ENCODE data around the gene PDGFB.
A peak's percentile ranks its signal among the peaks of the same experiment; 100 is the strongest.

The PDGFB gene

DNA sequence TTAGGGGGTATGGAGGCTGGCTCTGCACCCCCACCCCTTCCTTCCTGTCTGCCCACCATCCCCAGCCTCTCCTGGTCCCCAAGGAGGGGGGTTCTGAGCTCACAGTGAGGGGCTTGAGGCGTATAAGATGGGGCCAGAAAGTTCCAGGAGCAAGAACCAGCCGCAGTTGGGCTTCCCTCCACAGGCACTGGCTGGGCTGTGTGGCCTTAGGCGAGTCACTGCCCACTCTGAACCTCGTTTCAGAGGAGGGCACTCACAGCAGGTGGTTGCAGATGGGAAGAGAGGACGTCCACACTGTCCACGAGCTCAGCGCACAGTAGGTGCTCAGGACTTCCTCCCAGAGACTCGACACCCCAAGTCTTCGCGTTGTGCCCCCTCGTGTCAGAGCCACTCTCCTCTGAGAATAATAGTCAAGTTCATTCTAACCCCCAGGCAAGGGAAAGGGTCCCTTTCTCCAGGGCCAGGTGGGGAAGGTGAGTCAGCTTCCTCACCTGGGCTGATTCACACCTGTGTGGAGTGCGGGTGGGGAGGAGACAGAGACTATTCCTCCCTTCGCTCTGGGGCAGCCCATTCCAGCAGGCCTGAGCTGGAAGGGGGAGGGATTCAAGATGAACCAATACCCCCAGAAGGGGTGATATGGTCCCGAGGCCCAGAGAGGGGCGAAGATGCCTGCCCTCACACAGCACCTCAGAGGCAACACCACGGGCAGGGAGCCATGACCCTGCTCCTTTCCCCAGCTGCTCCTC lies 45.4 kb upstream of the PDGFB start:
- no peaks in the 10 kb centered on the region for H3K36me3 ChIP-seq (ENCODE audit: insufficient read depth, insufficient read length, low read length)
- no peak for DNase-seq (ENCODE audit: low read depth, low spot score)
- TF ChIP-seq YY1 (IDR thresholded peaks at IDR 0.05; ENCODE audit: insufficient read depth, insufficient read length) (no peak), ZNF274 (IDR thresholded peaks at IDR 0.05; ENCODE audit: low read depth, low read length) (no peak), SUZ12 (IDR thresholded peaks at IDR 0.05; ENCODE audit: extremely low read depth, insufficient read depth, insufficient read length) (no peak)
- peak overlapping the region; percentile 21 for H3K9ac ChIP-seq (ENCODE audit: insufficient read length, low read depth)
- H3K4me3 ChIP-seq (ENCODE audit: insufficient read length, low read depth), result no peak overlapping the region
- H3K9me3 ChIP-seq (ENCODE audit: insufficient read depth, low read length), result no peaks in the 10 kb centered on the region
- H3K27me3 ChIP-seq (ENCODE audit: insufficient read depth, insufficient read length), result no peaks in the 10 kb centered on the region
- peaks cover 19% of the 10 kb centered on the region for H3K4me1 ChIP-seq (ENCODE audit: insufficient read depth, insufficient read length)

DNA sequence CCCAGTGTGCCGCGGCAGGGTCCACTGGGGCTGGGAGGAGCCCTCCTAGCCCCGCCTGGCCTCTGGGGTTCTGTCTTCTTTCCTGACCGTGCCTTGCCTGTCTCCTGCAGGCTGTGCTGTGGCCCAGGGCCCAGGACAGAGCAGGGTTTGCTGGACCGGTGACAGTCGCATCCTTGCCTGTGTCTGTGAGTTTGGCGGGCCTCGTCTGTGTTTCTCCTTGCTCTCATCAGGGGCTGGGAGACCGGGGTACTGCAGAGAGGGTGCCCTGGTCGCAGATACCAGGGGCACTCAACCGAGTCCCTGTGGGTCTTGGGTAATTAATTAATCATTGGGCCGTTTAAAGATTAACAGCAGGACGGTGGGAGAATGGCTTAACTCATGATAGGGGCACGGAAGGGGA lies 44.8 kb upstream of the PDGFB start:
- Histone ChIP-seq H3K27me3 (ENCODE audit: insufficient read depth, insufficient read length) (no peaks in the 10 kb centered on the region), H3K36me3 (ENCODE audit: insufficient read depth, insufficient read length, low read length) (no peaks in the 10 kb centered on the region), H3K4me3 (ENCODE audit: insufficient read length, low read depth) (no peak overlapping the region), H3K9me3 (ENCODE audit: insufficient read depth, low read length) (peaks cover 4% of the 10 kb centered on the region; the same call in 1 of the 2 replicates), H3K4me1 (ENCODE audit: insufficient read depth, insufficient read length) (peaks cover 16% of the 10 kb centered on the region), H3K9ac (ENCODE audit: insufficient read length, low read depth) (peak overlapping the region; percentile 21)
- TF ChIP-seq ZNF274 (IDR thresholded peaks at IDR 0.05; ENCODE audit: low read depth, low read length) (no peak), SUZ12 (IDR thresholded peaks at IDR 0.05; ENCODE audit: extremely low read depth, insufficient read depth, insufficient read length) (no peak), YY1 (IDR thresholded peaks at IDR 0.05; ENCODE audit: insufficient read depth, insufficient read length) (no peak)
- DNase-seq (ENCODE audit: low read depth, low spot score), result no peak

DNA sequence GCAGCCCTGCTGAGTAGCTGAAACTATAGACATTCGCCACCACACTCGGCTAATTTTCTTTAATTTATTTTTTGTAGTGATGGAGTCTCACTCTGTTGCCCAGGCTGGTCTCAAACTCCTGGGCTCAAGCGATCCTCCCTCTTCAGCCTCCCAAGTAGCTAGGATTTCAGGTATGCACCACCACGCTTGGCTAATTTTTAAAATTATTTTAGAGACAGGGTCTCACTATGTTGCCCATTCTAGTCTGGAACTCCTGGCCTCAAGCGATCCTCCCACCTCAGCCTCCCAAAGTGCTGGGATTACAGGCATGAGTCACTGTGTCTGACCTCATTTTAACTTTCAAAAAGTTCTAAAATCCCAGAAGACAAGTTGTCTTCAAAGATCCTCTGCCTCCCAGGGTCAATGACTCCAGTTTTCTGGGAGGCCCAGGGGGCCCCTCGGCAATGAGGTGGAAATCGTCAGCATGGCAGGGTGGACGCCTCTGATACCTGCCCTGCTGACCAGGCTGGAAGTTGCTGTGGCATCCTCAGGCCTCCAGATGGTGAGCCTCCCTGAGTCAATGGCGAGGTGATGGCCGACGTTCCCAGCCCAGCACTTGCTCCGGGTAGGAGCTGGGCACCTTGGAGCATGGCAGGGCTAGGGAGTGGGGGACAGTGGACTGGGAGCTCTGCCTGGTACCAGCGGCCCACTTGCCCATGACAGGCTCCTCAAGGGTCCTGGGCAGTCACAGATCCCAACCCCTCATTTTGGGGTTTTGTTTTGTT lies 43.5 kb upstream of the PDGFB start:
- no peaks in the 10 kb centered on the region for H3K27me3 ChIP-seq (ENCODE audit: insufficient read depth, insufficient read length)
- H3K4me1 ChIP-seq (ENCODE audit: insufficient read depth, insufficient read length), result peaks cover 19% of the 10 kb centered on the region
- H3K9ac ChIP-seq (ENCODE audit: insufficient read length, low read depth), result no peak overlapping the region
- H3K4me3 ChIP-seq (ENCODE audit: insufficient read length, low read depth), result no peak overlapping the region
- DNase-seq (ENCODE audit: low read depth, low spot score), result no peak
- TF ChIP-seq SUZ12 (IDR thresholded peaks at IDR 0.05; ENCODE audit: extremely low read depth, insufficient read depth, insufficient read length) (no peak), YY1 (IDR thresholded peaks at IDR 0.05; ENCODE audit: insufficient read depth, insufficient read length) (no peak), ZNF274 (IDR thresholded peaks at IDR 0.05; ENCODE audit: low read depth, low read length) (no peak)
- H3K9me3 ChIP-seq (ENCODE audit: insufficient read depth, low read length), result peaks cover 4% of the 10 kb centered on the region; the same call in 1 of the 2 replicates
- no peaks in the 10 kb centered on the region for H3K36me3 ChIP-seq (ENCODE audit: insufficient read depth, insufficient read length, low read length)

DNA sequence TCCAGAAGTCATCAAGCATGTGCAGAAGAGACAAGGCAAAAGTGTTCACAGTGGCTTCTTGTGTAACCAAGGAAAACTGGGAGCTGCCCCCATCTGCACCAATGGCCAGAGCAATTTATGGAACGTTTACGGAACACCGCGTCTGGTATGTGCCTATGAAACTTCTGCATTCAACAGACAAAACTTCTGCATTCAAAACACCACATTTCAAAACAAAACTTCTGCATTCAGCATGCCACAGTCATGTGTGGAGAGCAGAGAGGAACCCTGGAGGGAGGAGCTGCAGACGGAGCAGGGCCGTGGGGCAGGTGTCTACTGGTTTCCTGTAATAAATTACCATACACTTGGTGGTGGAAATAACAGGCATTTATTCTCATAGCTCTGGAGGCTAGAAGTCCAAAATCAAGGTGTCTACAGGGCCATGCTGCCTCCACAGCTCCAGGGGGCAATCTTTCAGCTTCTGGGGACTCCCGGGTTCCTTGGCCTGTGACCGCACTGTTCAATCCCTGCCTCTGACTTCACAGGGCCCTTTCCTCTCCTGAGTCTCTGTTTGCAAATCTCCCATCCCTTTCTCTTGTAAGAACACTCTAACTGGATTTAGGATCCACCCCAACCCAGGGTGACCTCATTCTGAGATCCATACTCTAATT lies 42.4 kb upstream of the PDGFB start:
- Histone ChIP-seq H3K9ac (ENCODE audit: insufficient read length, low read depth) (no peak overlapping the region), H3K4me1 (ENCODE audit: insufficient read depth, insufficient read length) (peaks cover 26% of the 10 kb centered on the region), H3K36me3 (ENCODE audit: insufficient read depth, insufficient read length, low read length) (no peaks in the 10 kb centered on the region), H3K9me3 (ENCODE audit: insufficient read depth, low read length) (peaks cover 4% of the 10 kb centered on the region; the same call in 1 of the 2 replicates), H3K27me3 (ENCODE audit: insufficient read depth, insufficient read length) (no peaks in the 10 kb centered on the region), H3K4me3 (ENCODE audit: insufficient read length, low read depth) (no peak overlapping the region)
- no peak for TF ChIP-seq SUZ12 (IDR thresholded peaks at IDR 0.05; ENCODE audit: extremely low read depth, insufficient read depth, insufficient read length)
- TF ChIP-seq ZNF274 (IDR thresholded peaks at IDR 0.05; ENCODE audit: low read depth, low read length), result no peak
- TF ChIP-seq YY1 (IDR thresholded peaks at IDR 0.05; ENCODE audit: insufficient read depth, insufficient read length), result no peak
- DNase-seq (ENCODE audit: low read depth, low spot score), result no peak

DNA sequence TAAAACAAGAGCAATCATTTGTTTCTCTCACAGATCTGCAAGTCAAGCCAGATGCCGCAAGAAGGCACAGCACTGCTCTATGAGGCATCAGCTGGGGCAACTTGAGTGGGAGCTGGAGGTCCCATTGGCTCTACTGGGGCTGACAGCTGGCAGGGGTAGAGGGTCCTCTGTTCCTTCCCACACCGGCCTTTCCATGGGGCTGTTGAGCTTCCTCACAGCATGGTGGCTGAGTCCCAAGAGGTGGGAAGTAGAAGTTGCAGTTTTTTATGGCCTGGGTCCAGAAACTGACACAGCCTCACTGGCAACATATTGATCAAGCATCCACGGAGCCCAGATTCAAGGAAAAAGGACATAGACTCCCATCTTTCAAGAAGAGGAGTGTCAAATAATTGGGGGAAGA lies 40.2 kb upstream of the PDGFB start:
- no peak overlapping the region for H3K9ac ChIP-seq (ENCODE audit: insufficient read length, low read depth)
- DNase-seq (ENCODE audit: low read depth, low spot score), result no peak
- no peak for TF ChIP-seq ZNF274 (IDR thresholded peaks at IDR 0.05; ENCODE audit: low read depth, low read length)
- TF ChIP-seq YY1 (IDR thresholded peaks at IDR 0.05; ENCODE audit: insufficient read depth, insufficient read length), result no peak
- TF ChIP-seq SUZ12 (IDR thresholded peaks at IDR 0.05; ENCODE audit: extremely low read depth, insufficient read depth, insufficient read length), result no peak
- no peaks in the 10 kb centered on the region for H3K36me3 ChIP-seq (ENCODE audit: insufficient read depth, insufficient read length, low read length)
- H3K9me3 ChIP-seq (ENCODE audit: insufficient read depth, low read length), result peaks cover 4% of the 10 kb centered on the region; the same call in 1 of the 2 replicates
- no peaks in the 10 kb centered on the region for H3K27me3 ChIP-seq (ENCODE audit: insufficient read depth, insufficient read length)
- H3K4me3 ChIP-seq (ENCODE audit: insufficient read length, low read depth), result no peak overlapping the region
- peaks cover 23% of the 10 kb centered on the region for H3K4me1 ChIP-seq (ENCODE audit: insufficient read depth, insufficient read length)

DNA sequence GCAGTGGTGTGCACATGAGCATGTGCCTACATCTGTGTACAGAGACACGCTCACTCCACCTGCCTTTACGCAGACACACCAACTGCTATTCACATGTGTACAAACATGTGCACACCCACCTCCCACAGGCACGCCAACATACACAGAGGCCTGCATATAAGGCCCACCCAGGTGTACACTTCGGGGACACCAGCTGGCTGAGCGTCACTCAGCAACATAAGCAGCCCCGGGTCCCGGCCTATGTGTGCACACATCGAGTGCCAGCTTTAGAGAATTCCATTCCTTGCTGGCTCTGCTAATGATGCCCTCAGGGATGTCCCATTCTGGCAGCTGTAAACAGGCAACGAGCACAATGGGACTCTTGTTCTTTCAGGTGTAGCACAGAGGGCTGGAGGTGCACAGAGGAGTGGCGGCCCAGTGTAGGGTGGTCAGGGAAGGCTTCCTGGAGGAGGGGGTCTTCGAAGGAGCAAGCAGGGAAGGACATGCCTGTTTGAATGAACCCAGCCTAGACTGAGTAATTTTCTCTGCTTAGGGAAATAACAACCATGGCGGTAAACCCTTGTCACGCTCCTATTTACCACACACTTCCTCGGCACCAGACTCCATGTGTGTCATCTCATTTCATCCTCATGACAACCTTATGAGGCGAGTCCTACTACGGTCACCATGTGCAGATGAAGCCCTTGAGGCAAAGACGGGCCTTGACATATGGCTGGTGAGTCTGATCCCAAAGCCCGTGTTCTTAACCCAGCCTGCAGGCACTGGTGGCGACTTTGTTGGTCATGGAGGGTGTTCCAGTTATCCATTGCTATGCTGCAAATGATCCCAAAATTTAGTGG lies 39.6 kb upstream of the PDGFB start:
- no peaks in the 10 kb centered on the region for H3K27me3 ChIP-seq (ENCODE audit: insufficient read depth, insufficient read length)
- no peak for TF ChIP-seq YY1 (IDR thresholded peaks at IDR 0.05; ENCODE audit: insufficient read depth, insufficient read length)
- TF ChIP-seq SUZ12 (IDR thresholded peaks at IDR 0.05; ENCODE audit: extremely low read depth, insufficient read depth, insufficient read length), result no peak
- TF ChIP-seq ZNF274 (IDR thresholded peaks at IDR 0.05; ENCODE audit: low read depth, low read length), result no peak
- no peak for DNase-seq (ENCODE audit: low read depth, low spot score)
- no peak overlapping the region for H3K4me3 ChIP-seq (ENCODE audit: insufficient read length, low read depth)
- H3K36me3 ChIP-seq (ENCODE audit: insufficient read depth, insufficient read length, low read length), result no peaks in the 10 kb centered on the region
- peaks cover 4% of the 10 kb centered on the region; the same call in 1 of the 2 replicates for H3K9me3 ChIP-seq (ENCODE audit: insufficient read depth, low read length)
- H3K9ac ChIP-seq (ENCODE audit: insufficient read length, low read depth), result no peak overlapping the region
- H3K4me1 ChIP-seq (ENCODE audit: insufficient read depth, insufficient read length), result peaks cover 21% of the 10 kb centered on the region

Measured in NT2/D1 (cell line).